8988T (cell line): ENCODE results near the gene PDE3A.
"Not testable (repeated sequence)": the region's sequence is repeated elsewhere in the genome, so short reads cannot be mapped to it uniquely, and the experiment has no call there.

ENCODE experiments used
- DNase-seq: peaks from one replicate; pipeline ENCODE4 v3.0.0; 2011

The PDE3A gene

GRCh38 chr12:20505056-20505455 lies 136.7 kb downstream of the PDE3A start:
- no peak for DNase-seq

- no peak for DNase-seq
Measured at GRCh38 chr12:20507056-20507455, 138.7 kb downstream of the PDE3A start.

GRCh38 chr12:20507711-20508110 lies 139.4 kb downstream of the PDE3A start:
- DNase-seq, result no peak

- no peak for DNase-seq
Measured at GRCh38 chr12:20508359-20508758, 140.0 kb downstream of the PDE3A start.

- no peak for DNase-seq
Measured at GRCh38 chr12:20508962-20509361, 140.6 kb downstream of the PDE3A start.

- no peak for DNase-seq
Measured at GRCh38 chr12:20510811-20511210, 142.5 kb downstream of the PDE3A start.

- no peak for DNase-seq
Measured at GRCh38 chr12:20513189-20513588, 144.9 kb downstream of the PDE3A start.

GRCh38 chr12:20514598-20514997 lies 146.3 kb downstream of the PDE3A start:
- DNase-seq, result no peak

GRCh38 chr12:20520532-20520931 lies 152.2 kb downstream of the PDE3A start:
- DNase-seq, result no peak

- DNase-seq, result no peak
Measured at GRCh38 chr12:20523658-20524057, 155.3 kb downstream of the PDE3A start.

GRCh38 chr12:20524113-20524512 lies 155.8 kb downstream of the PDE3A start:
- DNase-seq, result no peak

GRCh38 chr12:20525064-20525610 lies 156.8 kb downstream of the PDE3A start:
- no peak for DNase-seq

GRCh38 chr12:20527417-20528163 lies 159.3 kb downstream of the PDE3A start:
- no peak for DNase-seq

GRCh38 chr12:20528208-20528607 lies 159.9 kb downstream of the PDE3A start:
- DNase-seq, result no peak

- no peak for DNase-seq
Measured at GRCh38 chr12:20546267-20546666, 177.9 kb downstream of the PDE3A start.

- no peak for DNase-seq
Measured at GRCh38 chr12:20547816-20548575, 179.7 kb downstream of the PDE3A start.

GRCh38 chr12:20548611-20549010 lies 180.3 kb downstream of the PDE3A start:
- no peak for DNase-seq

- DNase-seq, result peak; percentile 7
Measured at GRCh38 chr12:20549108-20549719, 180.9 kb downstream of the PDE3A start.

- DNase-seq, result not testable (repeated sequence)
Measured at GRCh38 chr12:20551742-20552442, 183.6 kb downstream of the PDE3A start.

GRCh38 chr12:20552586-20552985 lies 184.2 kb downstream of the PDE3A start:
- DNase-seq, result not testable (repeated sequence)

- no peak for DNase-seq
Measured at GRCh38 chr12:20555015-20555414, 186.7 kb downstream of the PDE3A start.

GRCh38 chr12:20555771-20556170 lies 187.4 kb downstream of the PDE3A start:
- DNase-seq, result no peak

GRCh38 chr12:20557096-20557495 lies 188.8 kb downstream of the PDE3A start:
- DNase-seq, result no peak
